Neural cell (in vitro differentiated cells): ENCODE results near the gene RASSF8. TPM values are rescaled to one million over a fixed set of nuclear protein-coding genes. Genes with fewer than 3 reads are reported as not detected.

Source experiments
- H2AFZ ChIP-seq: fragments of 200-600, 300-800 bp; sonication (generic), shearing (Covaris generic); 2 replicates; pipeline ENCODE4 v1.6.0; 2014; ENCODE audit warnings: low read depth, mild to moderate bottlenecking, antibody characterized with exemption, low read length, moderate library complexity
- H3F3A ChIP-seq: fragments of 200-600 bp; shearing (Covaris generic); 2 replicates; pipeline ENCODE4 v1.6.1; 2016; ENCODE audit warnings: mild to moderate bottlenecking, moderate library complexity, mixed read lengths, antibody characterized with exemption, low read length; ENCODE audit not compliant: insufficient read depth, poor library complexity, severe bottlenecking
- H3K27ac ChIP-seq: fragments of 200-600, 300-800 bp; sonication (generic), shearing (Covaris generic); 2 replicates; pipeline ENCODE4 v1.5.1; 2014; ENCODE audit warnings: mild to moderate bottlenecking, low read length, moderate library complexity
- H3K27me3 ChIP-seq: fragments of 300-800, 200-600 bp; sonication (generic), shearing (Covaris generic); 2 replicates; pipeline ENCODE4 v1.6.0; 2014; ENCODE audit warnings: mild to moderate bottlenecking, low read depth, low read length, moderate library complexity; ENCODE audit not compliant: insufficient read depth
- H3K36me3 ChIP-seq: fragments of 300-800, 200-600 bp; sonication (generic), shearing (Covaris generic); 2 replicates; pipeline ENCODE4 v1.5.1; 2014; ENCODE audit warnings: mild to moderate bottlenecking, antibody characterized with exemption, low read length, moderate library complexity; ENCODE audit not compliant: insufficient read depth
- H3K4me2 ChIP-seq: fragments of 300-800, 200-600 bp; sonication (generic), shearing (Covaris generic); 2 replicates; pipeline ENCODE4 v1.6.0; 2014; ENCODE audit warnings: mild to moderate bottlenecking, low read length
- H3K4me3 ChIP-seq: fragments of 300-800, 200-600 bp; sonication (generic), shearing (Covaris generic); 2 replicates; pipeline ENCODE4 v1.5.1; 2014; ENCODE audit warnings: mild to moderate bottlenecking, low read length, moderate library complexity
- H3K79me2 ChIP-seq: fragments of 200-600 bp; shearing (Covaris generic); replicated peaks from 2 replicates; pipeline ENCODE4 v1.6.0; 2014; ENCODE audit warnings: mild to moderate bottlenecking, low read length, moderate library complexity; ENCODE audit not compliant: insufficient read depth
- H3K9ac ChIP-seq: fragments of 300-800, 200-600 bp; sonication (generic), shearing (Covaris generic); 2 replicates; pipeline ENCODE4 v1.6.1; 2016; ENCODE audit warnings: mild to moderate bottlenecking, low read length, mixed read lengths
- H3K9me2 ChIP-seq: fragments of 200-600 bp; shearing (Covaris generic); 2 replicates; pipeline ENCODE4 v1.6.1; 2016; ENCODE audit warnings: mild to moderate bottlenecking, low read length, mixed read lengths; ENCODE audit not compliant: insufficient read depth
- H3K9me3 ChIP-seq: fragments of 200-600, 300-800 bp; sonication (generic), shearing (Covaris generic); 2 replicates; pipeline ENCODE4 v1.6.1; 2016; ENCODE audit warnings: mild to moderate bottlenecking, mixed run types, low read length, moderate library complexity, mixed read lengths
- H4K20me1 ChIP-seq: fragments of 200-600 bp; shearing (Covaris generic); 2 replicates; pipeline ENCODE4 v1.6.1; 2016; ENCODE audit warnings: mild to moderate bottlenecking, mixed run types; ENCODE audit not compliant: insufficient read depth
- CTCF ChIP-seq: fragments of 450-650 bp; IDR thresholded peaks from 2 replicates; pipeline ENCODE4 v1.5.1; 2014; ENCODE audit warnings: antibody characterized with exemption, mild to moderate bottlenecking, moderate library complexity; ENCODE audit not compliant: poor library complexity, severe bottlenecking
- EP300 ChIP-seq: fragments of 450-650 bp; conservative IDR thresholded peaks from 2 replicates; pipeline ENCODE4 v1.6.1; 2014; ENCODE audit warnings: antibody characterized with exemption, mild to moderate bottlenecking, moderate library complexity; ENCODE audit not compliant: poor library complexity, severe bottlenecking
- EZH2 ChIP-seq: fragments of 200-600, 300-800 bp; shearing (Covaris generic), sonication (generic); IDR thresholded peaks from 2 replicates; pipeline ENCODE4 v1.6.1; 2014; ENCODE audit warnings: antibody characterized with exemption, low read length, borderline replicate concordance, mild to moderate bottlenecking; ENCODE audit not compliant: insufficient read depth, poor library complexity, severe bottlenecking
- MXI1 ChIP-seq: fragments of 450-650 bp; conservative IDR thresholded peaks from 2 replicates; pipeline ENCODE4 v1.6.1; 2014; ENCODE audit warnings: antibody characterized with exemption, mild to moderate bottlenecking; ENCODE audit not compliant: poor library complexity, severe bottlenecking
- POLR2AphosphoS5 ChIP-seq: IDR thresholded peaks from 2 replicates; pipeline ENCODE4 v1.6.1; 2012
- RAD21 ChIP-seq: fragments of 450-650 bp; conservative IDR thresholded peaks from 2 replicates; pipeline ENCODE4 v1.6.1; 2014; ENCODE audit warnings: antibody characterized with exemption, mild to moderate bottlenecking, moderate library complexity
- REST ChIP-seq: IDR thresholded peaks from 2 replicates; pipeline ENCODE4 v1.6.1; 2012; ENCODE audit warnings: borderline replicate concordance
- SMC3 ChIP-seq: fragments of 450-650 bp; conservative IDR thresholded peaks from 2 replicates; pipeline ENCODE4 v1.6.1; 2014; ENCODE audit warnings: antibody characterized with exemption, mild to moderate bottlenecking, moderate library complexity; ENCODE audit not compliant: poor library complexity
- TAF1 ChIP-seq: IDR thresholded peaks from 2 replicates; pipeline ENCODE4 v1.6.1; 2012; ENCODE audit warnings: low read depth
- polyA plus RNA-seq: library from polyadenylated mRNA; depleted of rRNA; stranded (reverse); fragments of >200 nt; gene quantifications from 2 replicates; pipeline ENCODE4 v1.2.3, GENCODE V29; 2014

The RASSF8 gene
- polyA plus RNA-seq, 1 donor from 2014 or later: 11.4 TPM

DNA sequence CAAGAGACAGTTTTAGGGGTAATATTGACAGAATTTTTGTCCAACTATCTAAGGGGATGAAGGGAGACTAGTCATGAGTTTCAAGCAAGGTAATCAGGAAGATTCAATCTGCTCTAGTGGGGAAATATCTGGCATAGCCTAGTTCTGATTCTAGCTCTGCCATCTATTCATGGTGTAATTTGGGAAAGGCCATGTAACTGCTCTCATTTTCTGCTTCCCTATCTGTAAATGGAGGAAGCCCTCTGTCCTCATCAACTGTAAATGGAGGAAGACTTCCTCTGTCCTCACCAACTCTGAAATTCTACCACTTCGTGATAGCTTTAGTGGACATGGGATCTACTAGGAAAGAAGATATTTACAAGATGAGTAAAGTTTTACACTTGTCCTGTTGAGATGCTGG lies 128.5 kb downstream of the RASSF8 start:
- Histone ChIP-seq H3K36me3 (no peaks in the 10 kb centered on the region), H3K9ac (no peak overlapping the region), H3K27ac (no peak overlapping the region), H3K4me3 (no peak overlapping the region), H3K27me3 (no peaks in the 10 kb centered on the region), H3K79me2 (no peaks in the 10 kb centered on the region), H2AFZ (no peak overlapping the region), H3K9me2 (no peaks in the 10 kb centered on the region), H3F3A (no peaks in the 10 kb centered on the region), H3K9me3 (no peaks in the 10 kb centered on the region), H3K4me2 (no peak overlapping the region), H4K20me1 (no peaks in the 10 kb centered on the region)
- TF ChIP-seq SMC3 (no peak), POLR2AphosphoS5 (no peak), CTCF (no peak), RAD21 (no peak), MXI1 (no peak), EP300 (no peak), TAF1 (no peak), EZH2 (no peak), REST (no peak)

DNA sequence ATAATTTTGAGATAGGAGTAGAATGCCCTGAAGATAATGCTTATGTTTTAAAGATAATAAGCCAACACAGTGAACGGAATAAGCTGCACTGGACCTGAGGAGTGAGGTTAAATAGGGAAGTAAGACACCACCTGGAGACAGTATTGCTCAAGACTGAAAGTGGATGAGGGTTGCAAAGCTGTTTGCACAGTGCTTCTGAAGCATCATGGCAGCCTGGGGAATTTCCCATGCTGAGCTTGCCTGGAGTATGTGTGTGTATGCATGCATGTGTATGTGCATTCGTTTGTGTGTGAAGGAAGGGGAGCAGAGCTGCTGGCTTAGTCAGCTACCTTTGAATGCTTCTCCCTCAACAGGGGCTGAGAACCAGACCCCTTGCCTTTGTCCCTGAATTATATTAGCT lies 130.5 kb downstream of the RASSF8 start:
- Histone ChIP-seq H2AFZ (no peak overlapping the region), H3K27me3 (no peaks in the 10 kb centered on the region), H4K20me1 (no peaks in the 10 kb centered on the region), H3K27ac (no peak overlapping the region), H3F3A (no peaks in the 10 kb centered on the region), H3K9me3 (no peaks in the 10 kb centered on the region), H3K4me3 (no peak overlapping the region), H3K4me2 (no peak overlapping the region), H3K9ac (no peak overlapping the region), H3K79me2 (no peaks in the 10 kb centered on the region), H3K9me2 (no peaks in the 10 kb centered on the region), H3K36me3 (no peaks in the 10 kb centered on the region)
- TF ChIP-seq EP300: no peak
- no peak for TF ChIP-seq POLR2AphosphoS5
- no peak for TF ChIP-seq RAD21
- TF ChIP-seq MXI1: no peak
- no peak for TF ChIP-seq SMC3
- no peak for TF ChIP-seq EZH2
- no peak for TF ChIP-seq REST
- no peak for TF ChIP-seq TAF1
- TF ChIP-seq CTCF: no peak
